GM06990 (cell line): Measurements from ENCODE around the gene SRC.

Experiments used
- DNase-seq: peaks from one replicate; pipeline ENCODE4 v3.0.0-alpha.2; 2011; ENCODE audit not compliant: insufficient read length; ENCODE audit errors: extremely low read depth
- H3K27me3 ChIP-seq: replicated peaks from 2 replicates; pipeline ENCODE4 v1.6.0; 2011; ENCODE audit warnings: low read length; ENCODE audit not compliant: control insufficient read depth, insufficient read depth
- H3K36me3 ChIP-seq: 2 replicates; pipeline ENCODE4 v1.5.1; 2011; ENCODE audit warnings: low read length; ENCODE audit not compliant: control insufficient read depth, insufficient read depth
- H3K4me3 ChIP-seq: replicated peaks from 2 replicates; pipeline ENCODE4 v1.5.1; 2011; ENCODE audit warnings: low read depth, mild to moderate bottlenecking, control low read depth, low read length
- TF ChIP-seq, protein P1 (sequence below): IDR thresholded peaks from 2 replicates; pipeline ENCODE4 v1.5.1; 2011; ENCODE audit warnings: low read length, control low read depth, mild to moderate bottlenecking, inconsistent platforms; ENCODE audit not compliant: insufficient read depth, poor library complexity, severe bottlenecking

SRC gene

GRCh38 chr20:37406010-37406998, 60.4 kb downstream of the SRC start:
- H3K36me3 ChIP-seq, result peaks cover 25% of the 10 kb centered on the region
- H3K27me3 ChIP-seq, result no peaks in the 10 kb centered on the region
- peak overlapping the region; percentile 39 for H3K4me3 ChIP-seq
- peak; percentile 80 for DNase-seq
- TF ChIP-seq, protein P1, sequence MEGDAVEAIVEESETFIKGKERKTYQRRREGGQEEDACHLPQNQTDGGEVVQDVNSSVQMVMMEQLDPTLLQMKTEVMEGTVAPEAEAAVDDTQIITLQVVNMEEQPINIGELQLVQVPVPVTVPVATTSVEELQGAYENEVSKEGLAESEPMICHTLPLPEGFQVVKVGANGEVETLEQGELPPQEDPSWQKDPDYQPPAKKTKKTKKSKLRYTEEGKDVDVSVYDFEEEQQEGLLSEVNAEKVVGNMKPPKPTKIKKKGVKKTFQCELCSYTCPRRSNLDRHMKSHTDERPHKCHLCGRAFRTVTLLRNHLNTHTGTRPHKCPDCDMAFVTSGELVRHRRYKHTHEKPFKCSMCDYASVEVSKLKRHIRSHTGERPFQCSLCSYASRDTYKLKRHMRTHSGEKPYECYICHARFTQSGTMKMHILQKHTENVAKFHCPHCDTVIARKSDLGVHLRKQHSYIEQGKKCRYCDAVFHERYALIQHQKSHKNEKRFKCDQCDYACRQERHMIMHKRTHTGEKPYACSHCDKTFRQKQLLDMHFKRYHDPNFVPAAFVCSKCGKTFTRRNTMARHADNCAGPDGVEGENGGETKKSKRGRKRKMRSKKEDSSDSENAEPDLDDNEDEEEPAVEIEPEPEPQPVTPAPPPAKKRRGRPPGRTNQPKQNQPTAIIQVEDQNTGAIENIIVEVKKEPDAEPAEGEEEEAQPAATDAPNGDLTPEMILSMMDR, result no peak

DNA sequence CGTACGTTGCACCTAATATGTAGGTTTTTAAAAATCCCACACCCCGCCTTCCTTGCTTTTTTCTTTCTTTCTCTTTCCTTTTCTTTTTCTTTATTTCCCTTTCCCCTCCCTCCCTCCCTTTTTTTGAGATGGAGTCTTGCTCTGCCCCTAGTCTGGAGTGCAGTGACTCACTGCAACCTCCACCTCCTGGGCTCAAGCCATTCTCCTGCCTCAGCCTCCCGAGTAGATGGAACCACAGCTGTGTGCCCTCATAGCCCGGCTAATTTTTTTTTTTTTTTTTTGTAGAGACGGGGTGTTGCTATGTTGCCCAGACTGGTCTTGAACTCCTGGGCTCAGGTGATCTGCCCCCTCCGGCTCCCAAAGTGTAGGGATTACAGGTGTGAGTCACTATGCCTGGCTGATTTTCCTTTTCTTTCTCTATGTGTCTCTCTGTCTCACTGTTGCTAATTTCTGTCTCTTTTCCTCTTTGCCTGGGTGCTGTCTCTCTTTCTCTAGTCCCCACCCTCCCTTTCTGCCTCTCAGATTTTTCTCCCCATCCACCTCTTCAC, 61.2 kb downstream of the SRC start:
- peaks cover 18% of the 10 kb centered on the region for H3K36me3 ChIP-seq
- DNase-seq, result no peak
- no peaks in the 10 kb centered on the region; the same call in 1 of the 2 replicates for H3K27me3 ChIP-seq
- H3K4me3 ChIP-seq, result no peak overlapping the region; the same call in 1 of the 2 replicates
- TF ChIP-seq, protein P1, result no peak

DNA sequence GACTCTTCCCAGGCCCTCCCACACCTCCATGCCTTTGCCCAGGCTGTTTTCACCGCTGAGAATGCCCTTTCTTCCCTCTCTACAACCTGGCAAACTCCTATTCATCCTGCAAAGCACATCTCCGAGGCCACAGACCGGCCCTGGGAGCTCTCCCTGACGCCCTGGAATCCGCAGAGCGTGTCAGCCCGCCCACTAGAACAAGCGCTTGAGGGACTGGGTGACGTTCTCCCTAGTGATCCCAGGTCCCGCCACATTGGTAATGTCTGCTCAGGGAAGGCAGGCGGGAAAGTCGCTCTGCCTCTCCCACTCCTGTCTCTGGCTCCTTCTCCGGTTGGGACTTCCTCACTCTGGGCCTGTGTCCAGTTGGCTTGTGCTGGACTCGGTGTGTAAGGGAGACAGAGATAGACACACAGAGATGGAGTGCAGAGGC, 61.6 kb downstream of the SRC start:
- Histone ChIP-seq H3K27me3 (no peaks in the 10 kb centered on the region; the same call in 1 of the 2 replicates), H3K36me3 (peaks cover 14% of the 10 kb centered on the region), H3K4me3 (no peak overlapping the region)
- no peak for DNase-seq
- TF ChIP-seq, protein P1, result no peak

- DNase-seq, result no peak
- peaks cover 9% of the 10 kb centered on the region for H3K36me3 ChIP-seq
- TF ChIP-seq, protein P1, result no peak
- H3K4me3 ChIP-seq, result no peak overlapping the region
- H3K27me3 ChIP-seq, result no peaks in the 10 kb centered on the region; the same call in 1 of the 2 replicates
Observed at GRCh38 chr20:37408302-37409193, 62.6 kb downstream of the SRC start.

DNA sequence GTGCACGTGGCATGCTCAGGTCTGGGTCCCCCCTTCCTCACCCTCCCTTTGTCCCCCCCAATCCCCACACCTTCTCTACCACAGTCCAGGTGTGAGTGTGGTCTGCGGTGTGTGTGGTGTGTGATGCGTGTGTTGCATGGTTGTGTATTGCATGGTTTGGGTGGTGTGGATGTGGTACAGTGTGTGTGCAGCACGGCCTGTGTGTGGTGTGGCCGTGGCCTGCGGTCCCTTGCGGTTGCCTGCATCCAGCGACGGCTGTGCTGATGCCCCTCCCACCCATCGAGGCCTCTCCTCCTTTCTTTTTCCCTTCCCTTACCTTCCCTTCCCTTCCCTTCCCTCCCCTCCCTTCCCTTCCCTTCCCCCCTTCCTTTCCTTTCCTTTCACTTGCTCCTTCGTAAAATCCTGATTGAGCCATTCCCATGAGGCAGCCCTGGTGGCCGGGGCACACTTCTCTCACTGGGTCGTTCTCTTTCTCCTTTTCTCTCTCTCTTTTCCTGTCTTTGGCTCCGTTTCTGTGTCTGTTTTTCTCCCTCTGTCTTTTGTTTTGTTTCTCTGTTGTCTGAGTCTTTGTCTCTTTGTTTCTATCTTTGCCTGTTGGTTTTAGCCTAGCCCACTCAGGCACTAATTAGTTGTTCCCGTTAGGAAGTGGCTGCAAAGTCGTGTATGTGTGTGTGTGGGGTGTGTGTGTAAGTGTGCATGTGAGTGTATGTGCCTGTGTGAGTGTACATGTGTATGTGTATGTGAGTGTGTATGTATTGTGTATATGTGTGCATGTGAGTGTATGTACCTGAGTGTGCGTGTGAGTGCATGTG, 65.7 kb downstream of the SRC start:
- TF ChIP-seq, protein P1, result no peak
- DNase-seq, result no peak
- peak overlapping the region; percentile 40 for H3K4me3 ChIP-seq
- H3K36me3 ChIP-seq, result no peaks in the 10 kb centered on the region
- no peaks in the 10 kb centered on the region; the same call in 1 of the 2 replicates for H3K27me3 ChIP-seq
